Calu3 (cell line): ENCODE results near the gene MPZL1. TPM values are rescaled to one million over a fixed set of nuclear protein-coding genes. Genes with fewer than 3 reads are reported as not detected.

Experiments
- BruUV-seq: library from RNA; stranded (reverse); fragments of 400-500 nt; replicated peaks from 2 replicates; lab custom pipeline; 2021; lab: Mats Ljungman, UMichigan
- CTCF ChIA-PET: fragments of 300-600 bp; sonication (Branson Sonifier 250); formaldehyde crosslinking; loops from one replicate; lab custom pipeline; 2022; ENCODE audit warnings: antibody characterized with exemption; lab: Charles Lee
- DNase-seq: peaks from one replicate; pipeline ENCODE4 v3.0.0; 2022
- H3K27ac Mint-ChIP-seq: one replicate; pipeline ENCODE4 v1.8.0; 2022; ENCODE audit warnings: mixed read lengths; ENCODE audit not compliant: unreplicated experiment
- H3K27me3 Mint-ChIP-seq: one replicate; pipeline ENCODE4 v1.8.0; 2022; ENCODE audit warnings: mixed read lengths; ENCODE audit not compliant: unreplicated experiment
- H3K36me3 Mint-ChIP-seq: one replicate; pipeline ENCODE4 v1.8.0; 2022; ENCODE audit warnings: mild to moderate bottlenecking, moderate library complexity, mixed read lengths; ENCODE audit not compliant: insufficient read depth, unreplicated experiment
- H3K4me1 Mint-ChIP-seq: one replicate; pipeline ENCODE4 v1.8.0; 2022; ENCODE audit warnings: mild to moderate bottlenecking, low read depth, mixed read lengths; ENCODE audit not compliant: unreplicated experiment
- H3K4me3 Mint-ChIP-seq: one replicate; pipeline ENCODE4 v1.8.0; 2022; ENCODE audit warnings: mild to moderate bottlenecking, low read depth, moderate library complexity, mixed read lengths; ENCODE audit not compliant: unreplicated experiment
- H3K9me3 Mint-ChIP-seq: one replicate; pipeline ENCODE4 v1.8.0; 2022; ENCODE audit warnings: low read depth, mixed read lengths; ENCODE audit not compliant: unreplicated experiment
- intact Hi-C: fragments of 100-400 bp; cut with micrococcal nuclease; formaldehyde crosslinking; loops from one replicate; pipeline ENCODE4 v1.10.0; 2022; ENCODE audit not compliant: unreplicated experiment
- total RNA-seq: library from RNA; stranded (reverse); gene quantifications from 2 replicates; pipeline ENCODE4 v1.2.3, GENCODE V29; 2022
- TF ChIP-seq, protein P1 (sequence below): fragments of 200-600 bp; IDR thresholded peaks from one replicate; pipeline ENCODE4 v1.8.0; 2022; ENCODE audit warnings: antibody characterized with exemption; ENCODE audit not compliant: unreplicated experiment

MPZL1 gene
- total RNA-seq, 1 experiment from 2014 or later, result 139 TPM

DNA sequence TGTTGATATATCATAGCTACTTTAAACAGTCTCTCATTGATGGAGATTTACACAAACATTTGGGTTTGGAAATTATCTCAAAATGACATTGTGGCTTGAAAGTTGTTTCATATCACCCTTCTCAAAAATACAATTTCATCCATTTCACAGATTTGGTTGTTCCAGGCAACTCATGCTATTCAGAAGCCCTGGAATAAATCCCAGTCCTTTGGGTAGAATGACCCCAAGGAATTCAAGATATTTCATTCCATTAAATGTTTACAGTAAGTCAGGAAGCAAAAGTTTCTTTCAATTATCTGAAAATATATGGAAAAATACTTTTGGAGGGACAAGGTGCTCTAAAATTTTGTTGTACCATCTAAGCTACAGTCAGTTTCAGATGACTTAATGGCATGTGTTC, 27.1 kb downstream of the MPZL1 start:
- Mint-ChIP-seq H3K4me1 (peaks cover 27% of the 10 kb centered on the region), H3K36me3 (no peaks in the 10 kb centered on the region)

DNA sequence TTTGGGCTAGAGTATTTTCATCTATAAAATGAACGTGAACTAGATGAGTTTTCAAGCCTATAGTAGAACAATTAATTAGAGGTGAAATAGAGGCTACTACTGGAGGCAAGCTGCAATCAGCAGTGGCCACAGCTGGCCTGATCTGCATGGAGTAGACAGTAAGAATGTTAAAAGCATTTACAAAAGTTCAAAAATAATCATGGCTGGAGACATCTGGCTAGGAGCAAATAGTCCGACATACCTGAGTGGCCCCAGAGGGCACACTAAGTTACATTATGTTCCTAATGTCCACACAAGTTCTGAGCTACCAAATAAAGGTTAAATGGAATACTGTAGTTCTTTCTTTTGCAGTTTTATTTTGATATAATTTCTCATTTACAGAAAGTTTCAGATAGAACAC, 28.0 kb downstream of the MPZL1 start:
- Mint-ChIP-seq H3K27ac (no peak overlapping the region), H3K9me3 (no peaks in the 10 kb centered on the region), H3K36me3 (no peaks in the 10 kb centered on the region), H3K4me3 (no peak overlapping the region), H3K27me3 (no peaks in the 10 kb centered on the region), H3K4me1 (peaks cover 26% of the 10 kb centered on the region)
- TF ChIP-seq, protein P1, sequence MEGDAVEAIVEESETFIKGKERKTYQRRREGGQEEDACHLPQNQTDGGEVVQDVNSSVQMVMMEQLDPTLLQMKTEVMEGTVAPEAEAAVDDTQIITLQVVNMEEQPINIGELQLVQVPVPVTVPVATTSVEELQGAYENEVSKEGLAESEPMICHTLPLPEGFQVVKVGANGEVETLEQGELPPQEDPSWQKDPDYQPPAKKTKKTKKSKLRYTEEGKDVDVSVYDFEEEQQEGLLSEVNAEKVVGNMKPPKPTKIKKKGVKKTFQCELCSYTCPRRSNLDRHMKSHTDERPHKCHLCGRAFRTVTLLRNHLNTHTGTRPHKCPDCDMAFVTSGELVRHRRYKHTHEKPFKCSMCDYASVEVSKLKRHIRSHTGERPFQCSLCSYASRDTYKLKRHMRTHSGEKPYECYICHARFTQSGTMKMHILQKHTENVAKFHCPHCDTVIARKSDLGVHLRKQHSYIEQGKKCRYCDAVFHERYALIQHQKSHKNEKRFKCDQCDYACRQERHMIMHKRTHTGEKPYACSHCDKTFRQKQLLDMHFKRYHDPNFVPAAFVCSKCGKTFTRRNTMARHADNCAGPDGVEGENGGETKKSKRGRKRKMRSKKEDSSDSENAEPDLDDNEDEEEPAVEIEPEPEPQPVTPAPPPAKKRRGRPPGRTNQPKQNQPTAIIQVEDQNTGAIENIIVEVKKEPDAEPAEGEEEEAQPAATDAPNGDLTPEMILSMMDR, result no peak
- CTCF ChIA-PET, result interaction anchor here (1.3 kb wide), 1 partner anchor 10 kb away, joined by 10 read pairs; no protein-coding TSS in a partner anchor
- no peak for DNase-seq
- intact Hi-C loops, result no loop called here
- no TSS peak for BruUV-seq

More for the DNA sequence above, 27.1 kb downstream of the MPZL1 start:
- CTCF ChIA-PET, result interaction anchor here (0.6 to 1.3 kb wide), 2 partner anchors 9 to 184 kb away, joined by 3 to 10 read pairs; no protein-coding TSS in a partner anchor
- Mint-ChIP-seq H3K27me3 (no peaks in the 10 kb centered on the region), H3K4me3 (no peak overlapping the region), H3K9me3 (no peaks in the 10 kb centered on the region), H3K27ac (no peak overlapping the region)
- intact Hi-C loops, result no loop called here
- no TSS peak for BruUV-seq
- TF ChIP-seq, protein P1, result no peak
- DNase-seq, result no peak

DNA sequence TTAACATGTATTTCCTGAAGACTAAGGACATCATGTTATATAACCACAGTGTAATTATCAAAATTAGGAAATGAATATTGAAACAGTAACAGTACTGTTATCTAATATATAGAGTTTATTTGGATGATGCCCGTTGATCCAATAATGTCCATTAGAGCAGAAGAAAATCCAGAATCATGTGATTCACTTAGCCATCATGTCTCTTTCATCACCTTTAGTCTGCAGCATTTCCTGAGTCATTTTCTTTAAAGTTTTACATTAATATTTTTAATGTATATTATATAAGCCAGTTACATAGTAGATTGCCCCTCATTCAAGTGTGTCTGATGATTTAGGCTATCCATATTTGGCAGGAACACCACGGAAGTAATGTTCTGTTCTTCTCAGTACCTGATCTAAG, 28.9 kb downstream of the MPZL1 start:
- BruUV-seq, result no TSS peak
- DNase-seq, result no peak
- peaks cover 31% of the 10 kb centered on the region for H3K4me1 Mint-ChIP-seq

DNA sequence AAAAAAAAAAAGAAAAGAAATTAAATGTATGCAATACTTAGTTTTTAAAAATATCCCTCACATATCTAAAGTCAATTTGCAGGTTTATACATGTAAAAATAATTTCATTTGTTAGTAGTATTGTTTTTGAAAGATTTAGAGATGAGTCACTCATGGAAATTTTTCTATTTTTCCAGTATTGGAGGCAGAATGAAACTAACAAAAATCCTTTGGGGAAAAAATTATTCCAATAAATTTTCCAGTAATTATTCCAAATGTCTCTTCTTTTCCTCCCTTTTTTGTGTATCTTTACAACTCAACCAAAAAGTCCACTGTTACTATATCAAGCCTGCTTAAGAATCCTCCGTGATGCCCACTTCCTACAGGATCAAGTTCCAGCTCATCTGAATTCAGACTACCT, 29.9 kb downstream of the MPZL1 start:
- BruUV-seq, result no TSS peak
- no peak overlapping the region for H3K4me3 Mint-ChIP-seq
- intact Hi-C loops, result loop anchor here (2.0 kb wide), 1 partner anchor 31 kb away; the partner anchor contains the start of gene MPZL1
- peak overlapping the region; percentile 26 for H3K27ac Mint-ChIP-seq
- peaks cover 3% of the 10 kb centered on the region for H3K36me3 Mint-ChIP-seq
- CTCF ChIA-PET, result interaction anchor here (0.7 kb wide), 1 partner anchor 310 kb away, joined by 3 read pairs; no protein-coding TSS in a partner anchor
- no peaks in the 10 kb centered on the region for H3K9me3 Mint-ChIP-seq
- TF ChIP-seq, protein P1, result no peak
- H3K27me3 Mint-ChIP-seq, result no peaks in the 10 kb centered on the region
- H3K4me1 Mint-ChIP-seq, result peaks cover 35% of the 10 kb centered on the region
- no peak for DNase-seq

More for the DNA sequence above, 28.9 kb downstream of the MPZL1 start:
- CTCF ChIA-PET, result no interaction called here
- no peak overlapping the region for H3K4me3 Mint-ChIP-seq
- no peak overlapping the region for H3K27ac Mint-ChIP-seq
- TF ChIP-seq, protein P1, result no peak
- intact Hi-C loops, result no loop called here
- no peaks in the 10 kb centered on the region for H3K9me3 Mint-ChIP-seq
- no peaks in the 10 kb centered on the region for H3K36me3 Mint-ChIP-seq
- H3K27me3 Mint-ChIP-seq, result no peaks in the 10 kb centered on the region
